G401 (cell line): ENCODE results near the gene HABP4. TPM values are rescaled to one million over a fixed set of nuclear protein-coding genes. Genes with fewer than 3 reads are reported as not detected.

Experiments
- DNase-seq: peaks from one replicate; pipeline ENCODE4 v3.0.0-alpha.2; 2015; ENCODE audit warnings: low spot score
- in situ Hi-C: cut with HindIII; loops from 2 replicates; pipeline ENCODE4 v1.10.0; 2016; ENCODE audit warnings: low sequenced_read_pairs, mixed read lengths
- total RNA-seq: library from RNA; depleted of rRNA; stranded (reverse); fragments of >200 nt; shearing (Covaris generic); gene quantifications from 2 replicates; pipeline ENCODE4 v1.2.3, GENCODE V29; 2014; rRNA removed

HABP4 gene, protein sequence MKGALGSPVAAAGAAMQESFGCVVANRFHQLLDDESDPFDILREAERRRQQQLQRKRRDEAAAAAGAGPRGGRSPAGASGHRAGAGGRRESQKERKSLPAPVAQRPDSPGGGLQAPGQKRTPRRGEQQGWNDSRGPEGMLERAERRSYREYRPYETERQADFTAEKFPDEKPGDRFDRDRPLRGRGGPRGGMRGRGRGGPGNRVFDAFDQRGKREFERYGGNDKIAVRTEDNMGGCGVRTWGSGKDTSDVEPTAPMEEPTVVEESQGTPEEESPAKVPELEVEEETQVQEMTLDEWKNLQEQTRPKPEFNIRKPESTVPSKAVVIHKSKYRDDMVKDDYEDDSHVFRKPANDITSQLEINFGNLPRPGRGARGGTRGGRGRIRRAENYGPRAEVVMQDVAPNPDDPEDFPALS
- 66.0 and 78.9 TPM in 2 replicates for total RNA-seq

DNA sequence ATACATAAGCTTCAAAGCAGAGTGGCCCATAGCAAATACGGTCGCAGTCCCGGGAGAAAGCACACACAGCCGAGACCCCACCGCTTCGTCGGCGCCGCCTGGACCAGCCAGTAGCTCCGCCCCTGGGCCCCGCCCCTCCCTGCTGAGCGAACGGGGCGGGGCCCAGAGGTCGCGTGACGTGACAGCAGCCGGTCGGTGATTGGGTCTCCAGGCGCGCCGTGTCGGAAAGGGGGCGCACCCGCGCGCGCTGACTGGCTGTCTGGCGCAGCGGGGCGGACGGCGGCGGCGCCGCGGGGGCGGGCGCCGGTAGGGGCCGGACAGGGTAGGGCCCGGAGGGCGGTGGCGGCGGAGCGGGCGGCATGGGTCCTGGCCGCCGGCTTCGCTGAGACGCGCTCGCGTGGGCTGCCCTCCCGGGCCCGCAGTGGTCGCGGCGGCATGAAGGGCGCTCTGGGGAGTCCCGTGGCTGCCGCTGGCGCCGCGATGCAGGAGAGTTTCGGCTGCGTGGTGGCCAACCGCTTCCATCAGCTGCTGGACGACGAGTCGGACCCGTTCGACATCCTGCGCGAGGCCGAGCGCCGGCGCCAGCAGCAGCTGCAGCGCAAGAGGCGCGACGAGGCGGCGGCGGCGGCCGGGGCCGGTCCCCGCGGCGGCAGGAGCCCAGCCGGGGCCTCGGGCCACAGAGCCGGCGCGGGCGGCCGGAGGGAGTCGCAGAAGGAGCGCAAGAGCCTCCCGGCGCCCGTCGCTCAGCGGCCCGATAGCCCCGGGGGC lies at the start of gene HABP4:
Gene HABP4 (plus strand): TSS at position 325 of the 768 bp plus-strand sequence. CDS start 111 bp downstream, at position 436.
- in situ Hi-C loops: no loop called here
- peak; percentile 96 for DNase-seq

DNA sequence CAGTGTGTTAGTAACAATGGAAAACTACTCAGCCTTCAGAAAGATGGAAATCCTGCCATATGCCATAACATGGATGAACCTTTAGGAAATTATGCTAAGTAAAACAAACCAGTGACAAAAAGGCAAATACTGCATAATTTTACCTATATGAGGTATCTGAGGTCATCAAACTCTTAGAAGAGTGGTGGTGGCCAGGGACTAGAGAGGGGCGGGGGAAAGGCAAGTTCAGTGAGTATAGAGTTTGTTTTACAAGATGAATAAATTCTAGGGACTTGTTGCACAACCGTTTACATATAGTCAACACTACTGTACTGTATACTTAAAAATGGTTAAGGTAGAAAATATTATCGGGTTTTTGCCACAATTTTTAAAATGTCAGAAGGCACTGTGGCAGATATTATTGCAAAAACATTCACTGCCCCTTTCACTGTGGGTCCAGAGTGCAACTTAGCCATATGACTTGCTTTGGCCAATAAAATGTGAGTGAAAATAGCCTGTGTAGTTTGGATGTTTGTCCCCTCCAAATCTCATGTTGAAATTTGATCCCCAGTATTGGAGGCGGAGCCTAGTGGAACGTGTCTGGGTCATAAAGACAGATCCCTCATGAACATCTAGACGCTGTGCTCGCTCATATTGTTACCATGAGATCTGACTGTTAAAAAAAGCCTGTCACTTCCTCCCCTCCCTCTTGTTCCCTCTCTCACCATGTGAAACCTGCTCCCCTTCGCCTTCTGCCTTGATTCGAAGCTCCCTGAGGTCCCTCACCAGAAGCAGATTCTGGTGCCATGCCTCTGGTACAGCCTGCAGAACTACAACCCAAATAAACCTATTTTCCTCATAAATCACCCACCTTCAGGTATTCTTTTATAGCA lies 41.3 kb upstream of the HABP4 start:
- DNase-seq: no peak
- in situ Hi-C loops: no loop called here

DNA sequence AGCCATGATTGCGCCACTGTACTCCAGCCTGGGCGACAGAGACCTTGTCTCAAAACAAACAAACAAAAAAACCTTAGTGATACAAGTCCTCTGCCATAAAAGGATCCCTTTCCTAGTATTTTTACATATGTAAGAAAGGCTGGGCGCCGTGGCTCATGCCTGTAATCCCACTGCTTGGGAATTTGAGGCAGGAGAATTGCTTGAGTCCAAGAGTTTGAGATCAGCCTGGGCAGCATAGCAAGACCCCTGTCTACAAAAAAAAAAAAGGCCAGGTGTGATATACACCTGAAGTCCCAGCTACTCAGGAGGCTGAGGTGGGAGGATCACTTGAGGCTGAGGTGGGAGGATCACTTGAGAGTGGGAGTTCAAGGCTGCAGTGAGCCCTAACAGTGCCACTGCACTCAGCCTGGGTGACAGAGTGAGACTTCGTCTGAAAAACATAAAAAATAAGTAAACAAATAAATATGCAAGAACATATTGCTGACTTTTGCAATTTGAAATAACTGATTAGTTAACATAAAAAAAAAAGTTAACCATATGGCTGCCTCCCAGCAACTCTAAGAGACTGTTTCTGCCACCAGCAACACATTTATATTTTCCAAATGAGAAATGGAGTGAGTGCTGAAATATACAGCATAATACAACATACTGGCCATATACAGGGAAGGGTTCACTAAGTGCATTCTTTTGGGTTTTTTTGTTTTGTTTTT lies 38.7 kb upstream of the HABP4 start:
- DNase-seq: no peak
- in situ Hi-C loops: no loop called here

DNA sequence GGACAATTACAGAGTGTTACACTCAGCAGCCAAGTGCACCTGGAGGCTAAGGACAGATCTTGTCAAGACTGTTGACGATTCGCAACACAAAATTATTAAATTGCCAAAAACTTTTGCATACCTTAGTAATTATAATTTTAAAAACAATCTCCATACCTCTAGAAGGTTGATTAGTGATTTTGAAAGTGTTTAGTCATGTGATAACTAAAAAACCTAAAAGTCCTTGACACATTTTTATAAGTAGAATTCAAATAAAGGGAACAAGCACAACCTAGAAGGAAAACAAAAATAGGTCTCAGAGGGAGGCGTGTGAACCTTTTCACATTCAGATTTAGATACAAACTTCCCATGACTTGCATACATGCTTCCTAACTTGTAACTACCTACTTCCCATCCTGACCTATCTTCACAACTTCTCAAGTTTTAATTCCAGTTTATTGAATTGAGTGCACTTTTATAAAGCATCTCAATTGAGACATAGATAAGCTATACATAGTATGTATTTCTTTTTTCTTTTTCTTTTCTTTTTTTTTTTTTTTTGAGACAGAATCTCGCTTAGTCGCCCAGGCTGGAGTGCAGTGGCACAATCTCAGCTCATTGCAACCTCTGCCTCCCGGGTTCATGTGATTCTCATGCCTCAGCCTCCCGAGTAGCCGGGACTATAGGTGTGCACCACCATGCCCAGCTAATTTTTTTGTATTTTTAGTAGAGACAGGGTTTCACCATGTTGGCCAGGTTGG lies 37.6 kb upstream of the HABP4 start:
- in situ Hi-C loops: no loop called here
- no peak for DNase-seq

DNA sequence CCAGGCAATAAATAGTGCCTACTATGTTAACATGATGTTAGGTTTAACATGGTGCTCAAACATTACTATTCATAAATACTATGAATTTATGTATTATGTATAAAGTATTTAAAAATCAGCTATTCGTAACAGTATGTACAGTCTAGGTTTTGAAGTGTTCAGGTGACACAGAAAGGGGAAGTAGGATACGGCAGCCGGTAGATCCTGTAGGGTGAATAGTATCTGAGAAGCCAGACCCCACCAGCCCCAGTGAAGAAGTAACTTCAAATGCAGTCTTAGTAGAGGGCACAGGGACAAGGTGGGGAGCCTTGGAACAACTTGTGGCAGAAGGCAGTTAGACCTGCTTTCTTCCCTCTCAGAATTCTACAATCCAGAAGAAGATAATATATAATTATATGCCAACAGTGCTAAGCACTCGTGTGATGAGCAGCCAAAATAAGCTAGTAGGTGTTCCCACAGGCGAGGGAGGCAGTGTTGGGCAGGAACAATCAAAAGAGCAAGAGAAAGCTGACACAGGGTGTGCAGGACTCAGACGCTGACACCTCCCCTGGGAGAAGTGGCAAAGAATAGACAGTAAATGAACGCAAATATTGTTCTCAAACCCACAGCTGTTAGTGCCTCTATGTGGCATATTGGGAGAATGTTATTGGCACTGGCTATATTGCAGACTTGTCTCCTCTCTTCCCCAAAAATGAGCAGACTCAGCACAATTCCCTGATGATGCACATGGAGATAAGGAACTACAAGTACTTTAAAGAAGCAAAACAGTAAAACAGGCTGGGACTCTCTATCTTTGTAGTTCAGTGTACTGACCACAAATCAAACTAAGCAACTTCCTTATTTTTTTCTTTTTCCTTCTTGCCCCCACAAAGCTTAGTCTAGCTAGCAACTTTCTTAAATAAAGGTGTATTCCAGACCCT lies 36.4 kb upstream of the HABP4 start:
- DNase-seq: no peak
- in situ Hi-C loops: no loop called here

DNA sequence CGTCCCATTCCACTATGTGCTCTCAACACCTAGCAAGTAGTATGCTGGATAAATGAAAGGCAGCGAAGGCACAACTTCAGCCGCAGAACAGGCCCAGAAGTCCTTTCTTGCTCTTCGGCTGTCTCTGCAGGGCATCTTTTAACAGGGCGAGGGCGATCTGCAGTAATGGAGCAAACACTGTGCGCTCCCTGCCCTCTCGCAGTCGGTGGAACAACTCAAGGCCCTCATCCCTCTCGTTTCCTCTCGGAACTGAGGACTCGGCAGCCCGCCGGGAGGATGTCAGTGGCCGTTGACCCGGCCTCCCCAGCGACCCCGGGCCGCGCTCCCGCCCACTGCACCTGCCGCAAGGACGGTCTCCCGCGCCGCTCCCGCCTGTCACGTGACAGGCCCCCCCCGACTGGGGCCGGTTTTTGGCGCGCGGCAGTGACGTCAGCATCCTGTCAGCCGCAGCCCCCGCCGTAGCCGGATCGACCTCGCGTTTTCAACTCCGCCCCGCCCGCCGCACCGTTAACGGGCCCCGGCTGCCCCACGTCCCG lies 32.9 kb upstream of the HABP4 start:
- in situ Hi-C loops: no loop called here
- DNase-seq: peak; percentile 87

DNA sequence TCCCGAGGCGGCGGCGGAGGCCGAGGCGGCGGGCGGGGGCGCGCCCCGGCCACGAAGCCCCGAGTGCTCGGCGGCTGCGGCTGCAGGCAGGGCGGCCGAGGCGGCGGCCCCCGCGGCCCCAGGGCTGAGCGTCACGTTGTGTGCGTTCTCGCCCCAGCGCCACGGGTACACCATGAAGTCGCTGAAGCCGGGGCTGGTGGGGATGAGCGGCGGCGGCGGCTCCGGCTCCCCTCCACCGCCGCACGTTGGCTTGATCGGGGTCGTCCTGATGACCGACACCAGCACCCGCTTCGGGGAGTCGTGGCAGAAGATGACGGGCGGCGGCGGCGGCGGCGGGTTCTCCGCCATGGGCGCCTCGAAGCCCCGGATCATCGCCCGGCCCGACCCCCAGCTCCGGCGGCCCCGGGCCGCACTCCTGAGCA lies 32.3 kb upstream of the HABP4 start:
- DNase-seq: no peak
- in situ Hi-C loops: no loop called here

DNA sequence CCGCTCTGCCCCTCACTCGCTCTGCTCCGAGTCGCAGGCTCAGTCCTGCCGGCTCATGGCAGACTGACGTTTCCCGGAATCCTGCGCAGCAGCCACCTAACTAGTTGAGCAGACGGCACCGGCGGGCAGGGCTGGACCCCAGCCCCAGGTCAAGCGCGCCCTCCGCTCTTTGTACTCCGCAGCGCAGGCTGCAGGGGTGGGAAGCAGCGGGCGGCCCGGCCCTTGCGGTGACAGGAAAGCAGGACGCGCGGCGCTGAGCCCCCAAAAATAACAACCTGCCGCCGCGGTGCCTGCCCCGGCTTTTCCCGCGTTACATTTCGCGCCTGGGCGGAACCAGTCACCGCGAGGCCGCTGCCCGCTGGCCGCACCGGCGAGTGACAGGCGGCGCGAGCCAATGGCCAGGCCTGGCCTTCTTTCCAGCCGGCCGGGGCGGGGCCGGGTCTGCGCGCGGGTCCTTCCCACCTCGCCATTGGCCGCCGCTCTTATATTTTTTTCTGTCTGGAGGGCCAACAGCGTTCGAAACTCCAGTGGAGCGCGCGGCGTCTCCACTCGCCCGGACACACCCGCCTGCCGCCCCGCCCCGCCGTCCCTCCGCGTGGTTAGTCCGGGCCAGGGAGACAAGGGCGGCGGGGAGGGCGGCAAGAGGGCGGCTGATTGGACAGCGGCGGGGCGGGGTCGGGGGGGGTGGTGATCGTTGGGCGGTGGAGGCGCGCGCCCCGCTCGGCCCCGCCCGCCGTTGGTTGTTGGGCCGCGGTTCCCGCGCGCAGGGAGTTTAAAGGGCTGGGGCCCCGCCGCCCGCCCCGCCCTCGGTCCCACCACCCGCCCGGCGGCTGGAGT lies 31.7 kb upstream of the HABP4 start, which contains the start of gene ZNF367:
Gene ZNF367 (minus strand): TSS at position 288 of the 837 bp plus-strand sequence. CDS start 338 bp downstream, outside the sequence.
- DNase-seq: peak; percentile 98
- in situ Hi-C loops: no loop called here

DNA sequence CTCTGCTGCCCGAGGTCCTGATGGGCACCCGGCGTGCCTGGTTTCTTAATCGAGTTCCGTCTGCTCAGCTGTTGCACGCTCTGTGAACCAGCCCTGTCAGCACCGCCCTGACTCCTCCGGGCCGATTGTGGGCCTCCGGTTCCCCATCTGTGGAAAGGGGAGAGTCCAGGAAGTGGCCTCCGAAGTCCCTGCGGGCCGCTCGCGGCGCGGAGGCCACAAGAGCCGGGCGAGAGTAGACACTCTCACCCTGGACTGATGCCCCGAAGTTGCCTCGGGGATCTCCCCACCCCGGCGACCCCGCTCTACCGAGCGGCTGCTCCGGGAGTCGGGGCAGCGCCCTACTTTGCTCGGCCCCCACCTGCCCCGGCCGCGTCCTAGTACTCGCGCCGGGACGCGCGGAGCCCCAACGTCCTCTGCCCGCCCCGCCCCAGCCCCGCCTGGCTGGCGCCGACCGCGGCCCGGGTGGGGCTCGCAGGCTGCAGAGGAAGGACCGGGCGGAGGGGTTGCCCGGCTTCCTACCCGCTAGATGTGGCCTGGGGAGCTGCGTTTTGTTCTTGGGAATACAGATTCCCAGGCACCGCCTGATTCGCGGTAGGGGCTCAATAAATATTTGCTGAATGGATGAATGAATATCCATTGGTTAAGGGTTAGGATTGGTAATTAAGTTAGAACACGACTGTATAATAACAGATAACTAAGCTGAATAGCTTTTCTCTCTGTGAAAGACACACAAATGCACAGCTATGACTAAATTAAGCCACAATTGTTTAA lies 30.9 kb upstream of the HABP4 start:
- in situ Hi-C loops: no loop called here
- DNase-seq: peak; percentile 61

DNA sequence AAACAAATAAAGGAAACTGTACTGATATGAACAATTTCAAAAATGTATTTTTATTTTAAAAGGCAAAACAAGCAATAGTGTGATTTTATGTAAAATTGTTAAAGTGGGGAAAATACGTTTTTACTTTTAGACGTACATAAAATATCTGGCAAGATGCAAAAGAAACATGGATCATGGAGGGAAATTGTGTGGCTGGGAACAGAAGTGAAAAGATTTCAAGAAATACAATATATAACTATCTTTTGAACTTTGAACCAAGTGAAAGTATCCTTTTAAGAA lies 30.3 kb upstream of the HABP4 start:
- in situ Hi-C loops: no loop called here
- DNase-seq: no peak

DNA sequence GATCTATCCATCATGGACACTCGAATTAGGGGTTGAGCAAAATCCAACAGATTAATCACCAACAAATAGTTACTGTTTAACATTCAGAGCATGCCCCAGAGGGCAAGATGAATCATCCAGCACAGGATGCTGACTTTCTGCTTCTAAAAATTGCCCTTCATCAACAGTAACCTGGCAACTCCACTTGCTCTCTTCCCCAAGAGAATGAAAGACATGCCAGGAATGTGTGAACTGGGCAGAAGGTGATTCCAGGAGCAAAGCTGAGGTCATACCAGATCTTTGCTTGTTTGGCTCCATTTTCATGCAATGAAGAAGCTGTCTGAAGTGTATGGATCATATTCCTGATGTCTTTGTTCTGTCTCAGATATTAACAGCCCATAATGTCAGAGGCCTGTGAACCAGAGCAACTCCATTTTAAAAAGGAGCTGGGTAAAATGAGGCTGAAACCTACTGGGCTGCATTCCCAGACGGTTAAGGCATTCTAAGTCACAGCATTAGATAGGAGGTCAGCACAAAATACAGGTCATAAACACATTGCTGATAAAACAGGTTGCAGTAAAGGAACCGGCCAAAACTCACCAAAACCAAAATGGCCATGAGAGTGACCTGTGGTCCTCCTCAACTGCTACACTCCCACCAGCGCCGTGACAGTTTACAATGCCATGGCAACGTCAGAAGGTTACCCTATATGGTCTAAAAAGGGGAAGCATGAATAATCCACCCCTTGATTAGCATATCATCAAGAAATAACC lies 29.3 kb upstream of the HABP4 start:
- in situ Hi-C loops: no loop called here
- peak; percentile 65 for DNase-seq

DNA sequence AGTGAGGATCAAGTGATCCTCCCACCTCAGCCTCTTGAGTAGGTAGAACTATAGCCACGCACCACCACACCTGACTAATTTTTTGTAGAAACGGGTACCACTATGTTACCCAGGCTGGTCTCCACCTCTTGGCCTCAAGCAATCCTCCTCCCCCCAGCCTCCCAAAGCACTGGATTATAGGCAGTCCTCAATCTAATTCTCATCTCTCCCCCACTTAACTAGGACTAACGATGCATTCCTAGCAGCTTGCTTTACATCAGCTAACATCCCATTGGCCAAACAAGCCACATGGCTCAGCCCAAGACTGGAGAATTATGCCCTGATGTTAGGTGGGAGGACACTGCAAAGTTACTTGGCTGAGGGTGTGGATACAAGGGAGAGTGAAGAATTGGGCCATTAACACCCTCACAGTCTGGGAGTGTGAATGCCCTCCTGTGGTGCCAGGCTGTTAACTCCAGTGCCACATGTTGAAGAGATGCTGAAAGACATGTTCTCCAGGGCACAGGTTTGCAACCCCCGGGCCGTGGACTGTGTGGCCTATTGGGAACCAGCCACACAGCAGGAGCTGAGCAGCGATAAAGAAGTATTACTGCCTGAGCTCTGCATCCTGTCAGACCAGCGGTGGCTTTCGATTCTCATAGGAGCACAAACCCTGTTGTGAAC lies 26.5 kb upstream of the HABP4 start:
- in situ Hi-C loops: no loop called here

DNA sequence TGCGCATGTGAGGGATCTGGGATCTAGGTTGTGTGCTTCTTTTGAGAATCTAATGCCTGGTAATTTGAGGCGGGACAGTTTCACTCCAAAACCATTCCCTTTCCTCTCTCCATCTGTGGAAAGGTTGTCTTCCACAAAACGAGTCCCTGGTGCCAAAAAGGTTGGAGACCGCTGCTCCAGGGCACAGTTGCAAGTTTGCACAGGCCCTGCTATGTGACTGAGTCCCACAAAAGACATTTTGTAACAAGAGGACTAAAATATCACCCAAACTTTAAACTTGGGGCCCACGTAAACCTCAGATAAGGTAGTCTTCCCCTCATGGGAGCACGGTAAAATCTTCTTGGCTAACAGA lies 26.0 kb upstream of the HABP4 start:
- DNase-seq: no peak
- in situ Hi-C loops: no loop called here

More for the DNA sequence above, 26.5 kb upstream of the HABP4 start:
- peak; percentile 27 for DNase-seq

DNA sequence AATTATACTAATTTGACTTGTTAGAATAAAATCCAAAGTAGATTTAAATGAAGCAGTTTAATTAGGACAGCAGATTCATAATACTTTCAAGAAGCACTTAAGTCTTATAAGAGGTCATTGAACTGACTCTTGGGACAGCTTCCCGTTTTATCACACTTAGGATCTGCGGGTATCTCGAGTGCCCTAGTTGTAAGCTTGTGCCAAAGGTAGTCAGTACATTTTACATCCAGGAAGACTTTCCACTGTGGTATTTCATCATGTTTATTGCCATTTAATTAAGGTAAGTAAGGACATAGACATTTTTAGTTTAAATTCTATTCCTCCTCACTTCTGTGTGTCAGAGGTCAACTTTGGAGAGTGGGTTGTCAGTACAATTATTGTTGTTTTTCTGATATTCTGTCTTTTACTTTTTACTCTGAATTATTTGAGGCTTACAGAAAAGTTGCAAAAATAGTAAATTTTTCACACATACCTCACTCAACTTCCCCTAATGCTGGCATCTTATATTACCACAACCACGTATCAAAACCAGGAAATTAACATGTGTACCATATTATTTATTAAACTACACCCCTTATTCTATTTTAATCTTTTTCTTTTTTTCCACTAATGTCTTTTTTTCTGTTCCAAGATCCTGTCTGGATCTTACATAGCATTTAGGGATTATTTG lies 24.3 kb upstream of the HABP4 start:
- in situ Hi-C loops: no loop called here
- DNase-seq: no peak
